ENCODE data around the gene DCXR.

Gene DCXR

DNA sequence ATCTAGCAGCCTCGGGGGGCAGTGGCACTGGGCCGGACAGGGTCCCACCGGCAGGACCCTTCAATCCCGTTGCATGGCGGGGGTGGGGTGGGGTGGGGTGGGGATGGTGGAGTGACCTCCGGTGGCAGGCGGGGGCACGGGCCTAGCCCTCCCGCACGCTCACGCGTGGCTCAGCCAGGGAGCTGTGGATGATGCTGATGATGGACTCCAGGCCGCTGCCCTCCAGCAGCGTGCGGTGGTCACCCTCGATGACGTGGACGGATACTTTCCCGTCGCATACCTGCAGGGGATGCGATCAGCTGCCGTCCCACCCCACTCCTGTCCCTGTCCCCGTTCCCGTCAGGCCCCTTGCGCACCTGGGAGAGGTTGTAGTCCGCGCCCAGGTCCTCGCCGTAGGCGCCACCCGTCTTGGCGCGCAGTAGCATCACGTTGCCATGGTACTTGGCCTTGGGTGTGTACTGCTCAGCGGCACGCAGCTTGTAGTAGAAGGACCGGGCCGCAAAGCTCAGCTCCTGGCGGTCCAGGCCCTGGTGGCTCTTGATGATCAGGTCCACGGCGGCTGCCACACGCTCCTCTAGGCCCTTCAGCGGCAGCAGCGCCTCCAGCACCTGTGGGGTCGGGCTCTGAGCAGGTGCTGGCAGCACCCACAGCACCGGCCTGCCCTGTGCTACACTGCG is 41.6 kb upstream of the DCXR start:
- H3K79me2 ChIP-seq (ENCODE audit: low read length) = no peaks in the 10 kb centered on the region
- no peak for TF ChIP-seq CTCF (IDR thresholded peaks at IDR 0.05; ENCODE audit: low read depth, low read length)
- no peak for TF ChIP-seq EZH2phosphoT487 (IDR thresholded peaks at IDR 0.05; ENCODE audit: low read depth)
- no peak overlapping the region for H3K4me3 ChIP-seq (ENCODE audit: low read length)
- peaks cover 17% of the 10 kb centered on the region for H4K20me1 ChIP-seq (ENCODE audit: insufficient read depth, low read length)
- H3K9ac ChIP-seq (ENCODE audit: low read length) = no peak overlapping the region
- H3K4me2 ChIP-seq (ENCODE audit: low read length) = no peak overlapping the region
- no peaks in the 10 kb centered on the region for H3K4me1 ChIP-seq (ENCODE audit: low read length)
- no peaks in the 10 kb centered on the region for H3K9me3 ChIP-seq (ENCODE audit: insufficient read depth, low read length)
- no peak overlapping the region for H2AFZ ChIP-seq (ENCODE audit: low read depth, low read length)
- peaks cover 48% of the 10 kb centered on the region for H3K36me3 ChIP-seq (replicated peaks; ENCODE audit: low read depth, low read length)
- no peaks in the 10 kb centered on the region for H3K27me3 ChIP-seq (ENCODE audit: low read depth, low read length)
- H3K27ac ChIP-seq (ENCODE audit: low read length) = no peak overlapping the region

- no peaks in the 10 kb centered on the region for H3K27me3 ChIP-seq (ENCODE audit: low read depth, low read length)
- peaks cover 41% of the 10 kb centered on the region for H3K36me3 ChIP-seq (replicated peaks; ENCODE audit: low read depth, low read length)
- no peak overlapping the region for H3K4me2 ChIP-seq (ENCODE audit: low read length)
- H3K9me3 ChIP-seq (ENCODE audit: insufficient read depth, low read length) = no peaks in the 10 kb centered on the region
- no peak overlapping the region for H3K27ac ChIP-seq (ENCODE audit: low read length)
- no peak for TF ChIP-seq EZH2phosphoT487 (IDR thresholded peaks at IDR 0.05; ENCODE audit: low read depth)
- no peak for TF ChIP-seq CTCF (IDR thresholded peaks at IDR 0.05; ENCODE audit: low read depth, low read length)
- H4K20me1 ChIP-seq (ENCODE audit: insufficient read depth, low read length) = peaks cover 14% of the 10 kb centered on the region
- H2AFZ ChIP-seq (ENCODE audit: low read depth, low read length) = no peak overlapping the region
- H3K79me2 ChIP-seq (ENCODE audit: low read length) = no peaks in the 10 kb centered on the region
- no peaks in the 10 kb centered on the region for H3K4me1 ChIP-seq (ENCODE audit: low read length)
- H3K4me3 ChIP-seq (ENCODE audit: low read length) = no peak overlapping the region
- H3K9ac ChIP-seq (ENCODE audit: low read length) = no peak overlapping the region
Measured at GRCh38 chr17:82078433-82078832, 40.9 kb upstream of the DCXR start.

DNA sequence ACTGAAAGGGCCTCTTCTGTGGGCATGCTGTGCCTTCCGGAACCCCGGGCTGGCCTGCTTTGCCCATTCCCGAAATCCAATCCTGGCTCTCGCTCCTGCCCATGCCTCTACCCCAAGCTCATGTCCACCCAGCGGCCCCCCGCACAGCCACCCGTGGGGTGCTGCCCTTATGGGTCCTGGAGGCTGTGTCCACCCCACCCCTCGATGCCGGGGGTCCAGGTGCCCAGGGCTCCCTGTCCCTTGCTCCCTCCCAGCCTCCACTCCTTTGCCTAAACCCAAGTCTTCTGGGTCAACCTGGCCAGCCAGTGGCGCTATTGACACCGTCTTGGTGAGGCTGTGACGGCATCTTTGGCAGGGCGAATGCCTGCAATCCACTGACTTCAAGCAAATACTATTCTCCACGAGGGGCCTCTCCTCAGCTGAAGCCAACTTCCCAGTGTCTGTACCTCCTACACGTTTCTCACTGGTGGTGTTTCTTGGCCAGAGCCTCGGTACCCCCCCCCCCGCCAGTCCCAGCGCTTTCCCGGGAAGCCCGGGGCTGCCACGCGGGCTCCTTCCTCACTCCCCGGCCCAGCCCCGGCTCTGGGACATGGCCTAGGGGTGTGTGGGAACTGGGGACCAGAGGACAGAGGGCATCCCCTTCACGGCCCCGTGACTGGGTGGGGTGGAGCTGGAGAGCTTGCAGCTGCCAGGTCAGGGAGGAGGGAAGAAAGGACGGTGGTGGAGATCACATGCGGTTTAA is 40.3 kb upstream of the DCXR start:
- Histone ChIP-seq H4K20me1 (ENCODE audit: insufficient read depth, low read length) (peaks cover 14% of the 10 kb centered on the region), H3K9me3 (ENCODE audit: insufficient read depth, low read length) (no peaks in the 10 kb centered on the region), H2AFZ (ENCODE audit: low read depth, low read length) (no peak overlapping the region), H3K4me2 (ENCODE audit: low read length) (no peak overlapping the region), H3K9ac (ENCODE audit: low read length) (no peak overlapping the region), H3K79me2 (ENCODE audit: low read length) (no peaks in the 10 kb centered on the region), H3K4me3 (ENCODE audit: low read length) (no peak overlapping the region), H3K27me3 (ENCODE audit: low read depth, low read length) (no peaks in the 10 kb centered on the region), H3K4me1 (ENCODE audit: low read length) (no peaks in the 10 kb centered on the region), H3K27ac (ENCODE audit: low read length) (no peak overlapping the region), H3K36me3 (replicated peaks; ENCODE audit: low read depth, low read length) (peaks cover 35% of the 10 kb centered on the region)
- no peak for TF ChIP-seq CTCF (IDR thresholded peaks at IDR 0.05; ENCODE audit: low read depth, low read length)
- TF ChIP-seq EZH2phosphoT487 (IDR thresholded peaks at IDR 0.05; ENCODE audit: low read depth) = no peak

GRCh38 chr17:82076785-82077591 is 39.5 kb upstream of the DCXR start:
- H3K4me2 ChIP-seq (ENCODE audit: low read length) = no peak overlapping the region
- no peak overlapping the region for H3K27ac ChIP-seq (ENCODE audit: low read length)

More at GRCh38 chr17:82076785-82077591, 39.5 kb upstream of the DCXR start:
- Histone ChIP-seq H3K27me3 (ENCODE audit: low read depth, low read length) (no peaks in the 10 kb centered on the region), H3K4me1 (ENCODE audit: low read length) (no peaks in the 10 kb centered on the region), H2AFZ (ENCODE audit: low read depth, low read length) (no peak overlapping the region), H3K79me2 (ENCODE audit: low read length) (no peaks in the 10 kb centered on the region), H3K4me3 (ENCODE audit: low read length) (no peak overlapping the region), H3K9me3 (ENCODE audit: insufficient read depth, low read length) (no peaks in the 10 kb centered on the region), H4K20me1 (ENCODE audit: insufficient read depth, low read length) (peaks cover 14% of the 10 kb centered on the region), H3K36me3 (replicated peaks; ENCODE audit: low read depth, low read length) (peaks cover 29% of the 10 kb centered on the region), H3K9ac (ENCODE audit: low read length) (no peak overlapping the region)
- TF ChIP-seq EZH2phosphoT487 (IDR thresholded peaks at IDR 0.05; ENCODE audit: low read depth) = no peak
- TF ChIP-seq CTCF (IDR thresholded peaks at IDR 0.05; ENCODE audit: low read depth, low read length) = no peak

All from OCI-LY3 (cell line).